ENCODE results near the gene MAPK8.

Gene MAPK8

DNA sequence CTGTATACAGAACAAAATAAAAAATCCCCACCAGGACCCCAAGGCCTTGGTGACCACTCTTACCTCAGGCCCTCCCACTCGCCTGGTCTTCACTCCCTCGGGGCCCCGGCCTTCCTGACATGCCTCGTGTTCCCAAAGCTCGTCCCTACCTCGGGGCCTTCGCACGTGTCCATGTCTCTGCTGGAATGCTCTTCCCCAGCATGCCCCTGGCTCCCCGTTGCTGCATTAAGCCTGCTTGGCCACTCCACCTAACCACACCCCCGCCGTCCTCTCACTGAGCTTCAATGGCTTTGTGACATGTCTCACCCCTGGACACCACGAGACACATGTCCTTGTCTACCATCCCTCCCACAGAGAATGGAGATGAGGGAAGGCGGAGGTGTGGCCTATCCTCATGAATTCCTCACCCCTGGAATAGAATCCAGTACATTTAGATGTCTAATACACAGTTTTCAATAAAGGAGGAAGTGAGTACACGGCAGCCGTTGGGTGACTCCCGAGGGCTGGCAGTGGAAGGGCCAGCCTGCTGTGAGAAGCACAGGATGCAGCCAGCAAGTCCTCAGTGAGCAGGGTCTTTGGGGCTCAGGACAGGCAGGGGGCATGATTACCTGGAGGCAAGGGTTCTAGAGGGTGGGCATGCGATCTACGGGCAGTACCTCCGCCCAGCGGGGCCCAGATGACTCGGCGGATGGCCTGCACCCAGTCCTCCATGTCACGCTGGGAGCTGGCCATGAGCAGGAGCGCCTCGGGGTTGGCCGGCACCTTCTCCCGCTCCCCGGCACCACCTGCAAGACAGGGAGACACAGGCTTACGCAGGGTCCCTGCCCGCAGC lies 172.7 kb downstream of the MAPK8 start:
- Histone ChIP-seq H3K79me2 (peaks cover 2% of the 10 kb centered on the region), H3K27ac (no peak overlapping the region), H3K9ac (no peak overlapping the region), H3K4me1 (peaks cover 14% of the 10 kb centered on the region), H3K4me3 (ENCODE audit: low read depth, low read length) (no peak overlapping the region), H3K36me3 (ENCODE audit: control insufficient read depth, insufficient read depth, low read length) (no peaks in the 10 kb centered on the region), H3K27me3 (ENCODE audit: control insufficient read depth, insufficient read depth, low read length) (no peaks in the 10 kb centered on the region), H3K4me2 (ENCODE audit: low read length) (no peak overlapping the region), H2AFZ (no peak overlapping the region), H3K9me3 (ENCODE audit: control insufficient read depth, low read length) (no peaks in the 10 kb centered on the region)
- TF ChIP-seq, protein P1, sequence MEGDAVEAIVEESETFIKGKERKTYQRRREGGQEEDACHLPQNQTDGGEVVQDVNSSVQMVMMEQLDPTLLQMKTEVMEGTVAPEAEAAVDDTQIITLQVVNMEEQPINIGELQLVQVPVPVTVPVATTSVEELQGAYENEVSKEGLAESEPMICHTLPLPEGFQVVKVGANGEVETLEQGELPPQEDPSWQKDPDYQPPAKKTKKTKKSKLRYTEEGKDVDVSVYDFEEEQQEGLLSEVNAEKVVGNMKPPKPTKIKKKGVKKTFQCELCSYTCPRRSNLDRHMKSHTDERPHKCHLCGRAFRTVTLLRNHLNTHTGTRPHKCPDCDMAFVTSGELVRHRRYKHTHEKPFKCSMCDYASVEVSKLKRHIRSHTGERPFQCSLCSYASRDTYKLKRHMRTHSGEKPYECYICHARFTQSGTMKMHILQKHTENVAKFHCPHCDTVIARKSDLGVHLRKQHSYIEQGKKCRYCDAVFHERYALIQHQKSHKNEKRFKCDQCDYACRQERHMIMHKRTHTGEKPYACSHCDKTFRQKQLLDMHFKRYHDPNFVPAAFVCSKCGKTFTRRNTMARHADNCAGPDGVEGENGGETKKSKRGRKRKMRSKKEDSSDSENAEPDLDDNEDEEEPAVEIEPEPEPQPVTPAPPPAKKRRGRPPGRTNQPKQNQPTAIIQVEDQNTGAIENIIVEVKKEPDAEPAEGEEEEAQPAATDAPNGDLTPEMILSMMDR (IDR thresholded peaks at IDR 0.05): no peak

DNA sequence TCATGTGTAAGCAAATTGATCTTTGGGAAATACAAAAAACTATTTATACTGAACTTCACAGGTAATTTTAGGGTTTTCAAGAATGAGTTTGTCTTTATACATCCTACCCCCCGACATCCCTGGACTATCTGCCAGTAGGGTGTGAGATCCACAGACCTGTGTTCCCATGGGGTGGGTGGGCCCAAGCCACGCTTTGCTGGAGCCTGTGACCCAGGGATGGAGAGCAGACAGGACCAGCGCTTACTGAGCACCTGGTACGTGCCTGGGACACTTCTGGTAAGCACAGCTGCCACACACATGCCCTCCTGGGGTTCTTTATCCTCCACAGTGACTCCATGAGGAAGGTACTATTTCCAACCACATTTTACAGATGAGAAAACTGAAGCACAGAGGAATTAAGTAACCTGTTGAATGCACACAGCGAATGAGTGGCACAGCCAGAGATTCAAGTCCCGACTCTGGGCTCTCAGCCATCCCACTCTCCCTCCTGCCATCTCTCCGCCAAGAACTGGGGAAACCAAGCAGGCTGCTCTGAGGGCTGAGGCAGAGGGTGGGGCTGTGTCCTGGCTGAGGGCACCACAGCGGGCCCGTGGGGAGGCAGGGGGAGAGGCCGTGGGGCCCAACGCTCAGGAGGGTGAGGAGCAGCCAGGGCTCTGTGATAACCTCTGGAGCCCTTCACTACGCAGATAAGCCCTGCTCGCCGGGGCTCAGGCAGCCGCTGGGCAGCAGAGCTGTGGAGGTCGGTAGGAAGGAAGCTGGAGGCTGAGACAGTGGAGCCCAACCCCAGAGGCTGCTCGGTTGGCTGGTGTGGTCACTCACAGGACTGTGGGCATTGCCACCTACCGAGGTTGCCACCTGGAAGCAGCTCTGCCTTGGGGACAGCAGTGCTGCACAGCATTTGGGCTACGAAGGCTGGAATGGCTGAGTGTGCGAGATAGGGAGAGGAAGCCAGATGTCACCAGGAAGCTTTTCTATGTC lies 174.2 kb downstream of the MAPK8 start:
- no peaks in the 10 kb centered on the region for H3K36me3 ChIP-seq (ENCODE audit: control insufficient read depth, insufficient read depth, low read length)
- no peak overlapping the region for H3K9ac ChIP-seq
- no peak overlapping the region for H3K4me3 ChIP-seq (ENCODE audit: low read depth, low read length)
- peak overlapping the region; percentile 76 for H2AFZ ChIP-seq
- H3K4me1 ChIP-seq: peaks cover 14% of the 10 kb centered on the region
- no peak overlapping the region for H3K4me2 ChIP-seq (ENCODE audit: low read length)
- TF ChIP-seq, protein P1 (IDR thresholded peaks at IDR 0.05): no peak
- peak overlapping the region; percentile 1 for H3K27ac ChIP-seq
- no peaks in the 10 kb centered on the region for H3K27me3 ChIP-seq (ENCODE audit: control insufficient read depth, insufficient read depth, low read length)
- H3K79me2 ChIP-seq: peaks cover 2% of the 10 kb centered on the region
- H3K9me3 ChIP-seq (ENCODE audit: control insufficient read depth, low read length): no peaks in the 10 kb centered on the region

- TF ChIP-seq, protein P1 (IDR thresholded peaks at IDR 0.05): no peak
- no peak overlapping the region for H3K4me2 ChIP-seq (ENCODE audit: low read length)
- H3K9ac ChIP-seq: no peak overlapping the region
- H3K27ac ChIP-seq: peak overlapping the region; percentile 1
- no peaks in the 10 kb centered on the region for H3K36me3 ChIP-seq (ENCODE audit: control insufficient read depth, insufficient read depth, low read length)
- peaks cover 2% of the 10 kb centered on the region for H3K79me2 ChIP-seq
- H2AFZ ChIP-seq: peak overlapping the region; percentile 76
- no peaks in the 10 kb centered on the region for H3K9me3 ChIP-seq (ENCODE audit: control insufficient read depth, low read length)
- H3K27me3 ChIP-seq (ENCODE audit: control insufficient read depth, insufficient read depth, low read length): no peaks in the 10 kb centered on the region
- no peak overlapping the region for H3K4me3 ChIP-seq (ENCODE audit: low read depth, low read length)
- H3K4me1 ChIP-seq: peaks cover 14% of the 10 kb centered on the region
Measured at GRCh38 chr10:48481385-48481784, 174.9 kb downstream of the MAPK8 start.

- H3K4me1 ChIP-seq: peaks cover 14% of the 10 kb centered on the region
- H3K4me2 ChIP-seq (ENCODE audit: low read length): no peak overlapping the region
- no peak overlapping the region for H3K27ac ChIP-seq
- H3K79me2 ChIP-seq: peaks cover 2% of the 10 kb centered on the region
- H3K36me3 ChIP-seq (ENCODE audit: control insufficient read depth, insufficient read depth, low read length): no peaks in the 10 kb centered on the region
- H2AFZ ChIP-seq: no peak overlapping the region
- no peak overlapping the region for H3K9ac ChIP-seq
- no peaks in the 10 kb centered on the region for H3K27me3 ChIP-seq (ENCODE audit: control insufficient read depth, insufficient read depth, low read length)
- TF ChIP-seq, protein P1 (IDR thresholded peaks at IDR 0.05): no peak
- no peak overlapping the region for H3K4me3 ChIP-seq (ENCODE audit: low read depth, low read length)
- no peaks in the 10 kb centered on the region for H3K9me3 ChIP-seq (ENCODE audit: control insufficient read depth, low read length)
Measured at GRCh38 chr10:48482207-48482606, 175.7 kb downstream of the MAPK8 start.

All from parathyroid adenoma (tissue), 2 donors.